ENCODE measurements around the gene TLCD5. TPM values are rescaled to one million over a fixed set of nuclear protein-coding genes. Genes with fewer than 3 reads are reported as not detected.

Gene TLCD5
- total RNA-seq, 2 donors from 2014 or later, result 0.26 to 0.33 TPM

- DNase-seq (ENCODE audit: low spot score) (no peak), ATAC-seq (no peak)
- H3K4me1 Mint-ChIP-seq (ENCODE audit: low read depth in 2 of 2), result no peaks in the 10 kb centered on the region
- H3K27ac Mint-ChIP-seq, result no peak overlapping the region
- no peaks in the 10 kb centered on the region for H3K36me3 Mint-ChIP-seq
- no peak overlapping the region for H3K4me3 Mint-ChIP-seq
- H3K9me3 Mint-ChIP-seq, result no peaks in the 10 kb centered on the region
- peaks cover 35 to 43% of the 10 kb centered on the region in 2 donors for H3K27me3 Mint-ChIP-seq
These were observed 6.2 kb upstream of the TLCD5 start for GRCh38 chr11:120318906-120319305.

GRCh38 chr11:120326228-120326627 lies 1.1 kb downstream of the TLCD5 start:
- DNase-seq (ENCODE audit: low spot score), result no peak
- Mint-ChIP-seq H3K27ac (no peak overlapping the region), H3K4me1 (ENCODE audit: low read depth in 2 of 2) (peaks cover 6 to 8% of the 10 kb centered on the region in 2 donors), H3K27me3 (peaks cover 61 to 65% of the 10 kb centered on the region in 2 donors), H3K9me3 (no peaks in the 10 kb centered on the region), H3K4me3 (peak overlapping the region; percentile 31), H3K36me3 (no peaks in the 10 kb centered on the region)
- no peak for ATAC-seq

- peaks cover 65 to 66% of the 10 kb centered on the region in 2 donors for H3K27me3 Mint-ChIP-seq
- no peaks in the 10 kb centered on the region for H3K36me3 Mint-ChIP-seq
- no peak overlapping the region for H3K4me3 Mint-ChIP-seq
- H3K9me3 Mint-ChIP-seq, result no peaks in the 10 kb centered on the region
- H3K27ac Mint-ChIP-seq, result no peak overlapping the region
- H3K4me1 Mint-ChIP-seq (ENCODE audit: low read depth in 2 of 2), result peaks cover 6 to 8% of the 10 kb centered on the region in 2 donors
- no peak for DNase-seq (ENCODE audit: low spot score)
- no peak for ATAC-seq
These were observed 1.8 kb downstream of the TLCD5 start for GRCh38 chr11:120326845-120327281.

DNA sequence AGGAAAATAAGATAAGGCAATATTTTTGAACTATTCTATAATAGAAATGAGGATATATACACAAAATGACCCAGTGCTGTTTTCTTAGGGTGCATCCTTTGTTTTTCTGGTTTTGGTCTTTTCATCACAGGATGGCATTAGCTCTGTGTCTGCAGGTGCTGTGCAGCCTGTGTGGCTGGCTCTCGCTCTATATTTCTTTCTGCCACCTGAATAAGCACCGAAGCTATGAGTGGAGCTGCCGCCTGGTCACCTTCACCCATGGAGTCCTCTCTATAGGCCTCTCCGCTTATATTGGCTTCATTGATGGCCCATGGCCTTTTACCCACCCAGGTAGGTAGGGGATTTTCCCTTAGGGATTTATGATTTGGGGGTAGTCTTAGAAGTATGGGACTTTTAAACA lies 2.2 kb downstream of the TLCD5 start:
- no peaks in the 10 kb centered on the region for H3K9me3 Mint-ChIP-seq
- peaks cover 60 to 64% of the 10 kb centered on the region in 2 donors for H3K27me3 Mint-ChIP-seq
- H3K27ac Mint-ChIP-seq, result no peak overlapping the region
- H3K36me3 Mint-ChIP-seq, result no peaks in the 10 kb centered on the region
- ATAC-seq, result no peak
- H3K4me3 Mint-ChIP-seq, result no peak overlapping the region
- no peak for DNase-seq (ENCODE audit: low spot score)
- H3K4me1 Mint-ChIP-seq (ENCODE audit: low read depth in 2 of 2), result peaks cover 6 to 8% of the 10 kb centered on the region in 2 donors

DNA sequence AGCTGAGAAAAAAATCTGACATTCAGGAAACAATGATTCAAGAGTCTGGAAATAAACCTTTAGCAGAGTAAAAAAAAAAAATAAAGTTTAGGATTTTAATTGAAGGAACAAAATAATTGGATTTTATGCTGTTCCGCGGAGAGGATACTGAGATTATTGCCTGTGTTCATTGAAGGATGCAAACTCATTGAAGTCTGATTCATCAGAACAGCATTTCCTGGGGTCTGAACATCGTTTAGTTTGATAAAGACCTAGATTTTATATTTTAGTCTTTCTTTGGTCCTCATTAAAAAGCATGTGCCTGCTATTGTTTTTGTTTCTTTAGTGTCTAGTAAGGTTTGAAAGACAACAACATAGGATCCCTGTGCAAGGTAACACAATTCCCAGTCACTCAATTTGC lies 4.5 kb downstream of the TLCD5 start:
- Mint-ChIP-seq H3K27me3 (peaks cover 51 to 52% of the 10 kb centered on the region in 2 donors), H3K9me3 (no peaks in the 10 kb centered on the region), H3K4me3 (no peak overlapping the region), H3K27ac (no peak overlapping the region), H3K4me1 (ENCODE audit: low read depth in 2 of 2) (peaks cover 6 to 8% of the 10 kb centered on the region in 2 donors), H3K36me3 (no peaks in the 10 kb centered on the region)
- DNase-seq (ENCODE audit: low spot score), result no peak
- no peak for ATAC-seq

DNA sequence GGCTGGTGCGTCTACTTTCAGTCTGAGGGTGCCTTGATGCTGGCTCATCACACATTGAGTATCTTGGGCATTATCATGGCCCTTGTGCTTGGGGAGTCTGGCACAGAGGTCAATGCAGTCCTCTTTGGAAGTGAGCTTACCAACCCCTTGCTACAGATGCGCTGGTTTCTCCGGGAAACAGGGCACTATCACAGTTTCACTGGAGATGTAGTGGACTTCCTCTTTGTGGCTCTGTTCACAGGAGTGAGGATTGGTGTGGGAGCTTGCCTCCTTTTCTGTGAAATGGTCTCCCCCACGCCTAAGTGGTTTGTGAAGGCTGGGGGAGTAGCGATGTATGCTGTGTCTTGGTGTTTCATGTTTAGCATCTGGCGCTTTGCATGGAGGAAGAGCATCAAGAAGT lies 4.9 kb downstream of the TLCD5 start:
- no peak for DNase-seq (ENCODE audit: low spot score)
- no peak overlapping the region for H3K4me3 Mint-ChIP-seq
- H3K27me3 Mint-ChIP-seq, result peaks cover 48% of the 10 kb centered on the region in 2 donors
- H3K27ac Mint-ChIP-seq, result no peak overlapping the region
- no peaks in the 10 kb centered on the region for H3K36me3 Mint-ChIP-seq
- no peaks in the 10 kb centered on the region for H3K9me3 Mint-ChIP-seq
- H3K4me1 Mint-ChIP-seq (ENCODE audit: low read depth in 2 of 2), result peaks cover 7 to 9% of the 10 kb centered on the region in 2 donors
- no peak for ATAC-seq

- Mint-ChIP-seq H3K4me1 (ENCODE audit: low read depth in 2 of 2) (peaks cover 5 to 12% of the 10 kb centered on the region in 2 donors), H3K36me3 (no peaks in the 10 kb centered on the region), H3K27me3 (peaks cover 40 to 43% of the 10 kb centered on the region in 2 donors), H3K9me3 (no peaks in the 10 kb centered on the region), H3K4me3 (no peak overlapping the region), H3K27ac (no peak overlapping the region)
- DNase-seq (ENCODE audit: low spot score), result no peak
- ATAC-seq, result no peak
These were observed 6.3 kb downstream of the TLCD5 start for GRCh38 chr11:120331301-120331996.

GRCh38 chr11:120332822-120333716 lies 8.0 kb downstream of the TLCD5 start:
- no peak overlapping the region for H3K4me3 Mint-ChIP-seq
- H3K27ac Mint-ChIP-seq, result no peak overlapping the region
- peaks cover 37 to 38% of the 10 kb centered on the region in 2 donors for H3K27me3 Mint-ChIP-seq
- ATAC-seq (no peak), DNase-seq (ENCODE audit: low spot score) (no peak)
- H3K36me3 Mint-ChIP-seq, result peaks cover 6% of the 10 kb centered on the region
- peaks cover 18 to 20% of the 10 kb centered on the region in 2 donors for H3K4me1 Mint-ChIP-seq (ENCODE audit: low read depth in 2 of 2)
- no peaks in the 10 kb centered on the region for H3K9me3 Mint-ChIP-seq

GRCh38 chr11:120333801-120334200 lies 8.7 kb downstream of the TLCD5 start:
- ATAC-seq (no peak), DNase-seq (ENCODE audit: low spot score) (no peak)
- Mint-ChIP-seq H3K4me1 (ENCODE audit: low read depth in 2 of 2) (peaks cover 22 to 23% of the 10 kb centered on the region in 2 donors), H3K4me3 (no peak overlapping the region), H3K9me3 (no peaks in the 10 kb centered on the region), H3K27me3 (peaks cover 31 to 36% of the 10 kb centered on the region in 2 donors), H3K36me3 (peaks cover 6% of the 10 kb centered on the region), H3K27ac (no peak overlapping the region)

DNA sequence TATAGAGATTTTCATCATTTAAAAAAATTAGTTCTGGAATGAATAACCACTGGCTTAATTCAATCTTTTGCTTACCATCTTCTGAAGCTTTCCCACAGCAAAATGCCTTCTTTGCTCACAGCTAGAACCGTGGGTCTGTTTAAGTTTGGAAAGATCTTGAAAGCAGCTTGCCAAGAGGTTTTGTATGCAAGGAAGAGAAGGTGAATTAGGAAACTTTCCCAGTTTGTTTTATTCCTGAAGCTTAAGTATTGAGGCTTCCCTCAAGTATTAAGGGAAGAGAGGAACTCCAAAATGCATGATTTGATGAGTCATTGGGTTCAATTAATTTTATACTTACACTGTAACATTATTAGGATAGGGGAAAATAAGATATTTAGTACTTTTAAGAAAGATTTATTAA lies 9.2 kb downstream of the TLCD5 start:
- no peak for ATAC-seq
- H3K4me1 Mint-ChIP-seq (ENCODE audit: low read depth in 2 of 2), result peaks cover 24 to 25% of the 10 kb centered on the region in 2 donors
- H3K27me3 Mint-ChIP-seq, result peaks cover 32 to 36% of the 10 kb centered on the region in 2 donors

GRCh38 chr11:120334894-120335462 lies 9.9 kb downstream of the TLCD5 start:
- peaks cover 39 to 40% of the 10 kb centered on the region in 2 donors for H3K27me3 Mint-ChIP-seq
- DNase-seq (ENCODE audit: low spot score), result peak; percentile 84
- H3K4me1 Mint-ChIP-seq (ENCODE audit: low read depth in 2 of 2), result peaks cover 31% of the 10 kb centered on the region in 2 donors
- no peaks in the 10 kb centered on the region for H3K9me3 Mint-ChIP-seq
- H3K27ac Mint-ChIP-seq, result peak overlapping the region; percentile 6 to 56
- no peak for ATAC-seq
- H3K36me3 Mint-ChIP-seq, result peaks cover 6% of the 10 kb centered on the region
- H3K4me3 Mint-ChIP-seq, result peak overlapping the region; percentile 70

More for the DNA sequence above, 9.2 kb downstream of the TLCD5 start:
- Mint-ChIP-seq H3K36me3 (peaks cover 6% of the 10 kb centered on the region), H3K4me3 (no peak overlapping the region), H3K9me3 (no peaks in the 10 kb centered on the region), H3K27ac (no peak overlapping the region)
- no peak for DNase-seq (ENCODE audit: low spot score)

DNA sequence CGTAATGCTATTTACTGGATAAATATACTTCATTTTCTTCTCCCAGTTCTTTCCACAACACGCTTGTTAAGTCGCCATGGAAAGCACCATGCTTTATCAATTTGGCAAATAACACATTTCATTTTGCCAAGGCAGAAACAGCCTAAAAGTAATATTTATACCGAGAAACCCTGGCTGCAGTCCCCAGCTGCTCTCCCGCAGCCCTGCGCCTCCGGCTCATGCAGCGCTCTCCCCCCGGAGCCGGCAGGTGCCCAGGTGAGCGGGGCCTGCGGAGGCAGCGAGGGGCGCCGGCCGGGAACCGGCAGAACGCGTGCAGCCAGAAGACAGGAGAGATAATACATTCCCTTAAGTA lies 10.4 kb downstream of the TLCD5 start:
- Mint-ChIP-seq H3K27me3 (peaks cover 38 to 43% of the 10 kb centered on the region in 2 donors), H3K4me1 (ENCODE audit: low read depth in 2 of 2) (peaks cover 34 to 37% of the 10 kb centered on the region in 2 donors), H3K27ac (peak overlapping the region; percentile 6 to 56), H3K4me3 (peak overlapping the region; percentile 70), H3K9me3 (no peaks in the 10 kb centered on the region), H3K36me3 (peaks cover 6% of the 10 kb centered on the region)
- DNase-seq (ENCODE audit: low spot score) (no peak), ATAC-seq (peak in 1 of 2 donors; percentile 24)

DNA sequence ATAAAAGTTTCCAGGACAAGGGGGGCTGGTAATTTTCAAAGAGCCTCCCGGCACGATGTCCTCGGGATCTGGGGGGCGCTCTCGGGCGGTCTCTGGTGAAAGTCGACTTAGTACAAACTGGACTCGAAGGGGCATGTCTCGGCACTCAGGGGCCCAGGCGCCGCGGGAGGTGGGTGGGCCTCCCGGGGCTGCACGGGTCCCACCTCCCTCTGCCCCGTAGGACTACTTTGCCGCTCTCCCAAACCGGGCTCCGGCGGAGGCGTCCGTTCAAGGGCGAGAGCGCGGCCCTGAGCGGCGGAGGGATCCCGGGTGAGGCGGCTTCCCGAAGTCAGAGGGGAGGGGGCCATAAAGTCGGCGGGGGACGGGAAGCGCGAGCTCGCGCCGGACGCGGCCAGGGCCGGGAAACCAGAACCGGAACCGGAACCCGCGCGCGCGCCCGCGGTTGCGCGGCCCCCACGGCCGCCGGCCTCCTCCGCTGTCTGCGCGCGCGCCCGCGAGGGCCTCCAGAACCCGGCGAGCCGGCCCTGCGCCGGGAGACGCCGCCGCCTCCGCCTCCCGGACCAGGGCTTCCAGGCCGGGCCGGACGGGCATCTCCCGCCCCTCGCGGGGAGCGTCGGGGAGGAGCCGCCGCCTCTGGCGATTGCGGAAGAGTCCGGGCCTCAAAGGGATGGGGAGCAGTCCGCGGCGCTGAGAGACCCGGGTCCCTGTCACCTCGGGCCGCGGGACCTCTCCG lies 11.0 kb downstream of the TLCD5 start, which contains the start of gene ARHGEF12:
Gene ARHGEF12 (plus strand): TSS at position 506 of the 733 bp plus-strand sequence. CDS start 831 bp downstream, outside the sequence.
- Mint-ChIP-seq H3K36me3 (peaks cover 6% of the 10 kb centered on the region), H3K9me3 (no peaks in the 10 kb centered on the region), H3K27me3 (peaks cover 33 to 39% of the 10 kb centered on the region in 2 donors), H3K4me1 (ENCODE audit: low read depth in 2 of 2) (peaks cover 36 to 37% of the 10 kb centered on the region in 2 donors), H3K4me3 (peak within 1 kb of the TSS; percentile 98), H3K27ac (peak within 1 kb of the TSS; percentile 66 to 92)
- DNase-seq (ENCODE audit: low spot score), result peak; percentile 93
- ATAC-seq, result peak; percentile 92
